Cardiac muscle cell (in vitro differentiated cells and primary cell): ENCODE results near the gene MME. TPM values are rescaled to one million over a fixed set of nuclear protein-coding genes. Genes with fewer than 3 reads are reported as not detected.
"Not testable (repeated sequence)": the region's sequence is repeated elsewhere in the genome, so short reads cannot be mapped to it uniquely, and the experiment has no call there.

ENCODE experiments used
- DNase-seq, 2 donors: peaks; one replicate each; pipeline versions ENCODE4 v3.0.0 to v3.0.0-alpha.2; 2010 to 2017; ENCODE audit warnings: low read depth in 1 of 2, low spot score in 1 of 2
- H3K27ac ChIP-seq: fragments of 200-600 bp; sonication (generic); 2 replicates; pipeline ENCODE4 v1.5.1; 2016
- H3K27me3 ChIP-seq: fragments of 200-600 bp; sonication (generic); 2 replicates; pipeline ENCODE4 v1.6.0; 2016; ENCODE audit warnings: control low read depth
- H3K36me3 ChIP-seq: fragments of 200-600 bp; sonication (generic); 2 replicates; pipeline ENCODE4 v1.5.1; 2016; ENCODE audit warnings: control low read depth
- H3K4me1 ChIP-seq: fragments of 200-600 bp; sonication (generic); 2 replicates; pipeline ENCODE4 v1.8.1; 2017; ENCODE audit warnings: low read depth, mild to moderate bottlenecking, mixed run types
- H3K4me3 ChIP-seq: fragments of 200-600 bp; sonication (generic); 2 replicates; pipeline ENCODE4 v1.5.1; 2016; ENCODE audit warnings: mild to moderate bottlenecking
- H3K9me3 ChIP-seq: fragments of 200-600 bp; sonication (generic); 2 replicates; pipeline ENCODE4 v1.5.1; 2017; ENCODE audit warnings: low read depth, mild to moderate bottlenecking, control low read depth
- polyA plus RNA-seq: library from polyadenylated mRNA; unstranded; fragments of >200 nt; fragmentation: Nextera tagmentation; extraction: Ambion mirVana; gene quantifications from 2 replicates; pipeline ENCODE4 v1.2.1, GENCODE V29; 2016
- total RNA-seq: library from RNA; depleted of rRNA; stranded (reverse); fragments of >200 nt; gene quantifications from 2 replicates; pipeline ENCODE4 v1.2.3, GENCODE V29; 2016
- TF ChIP-seq, protein P1 (sequence below): IDR thresholded peaks from 2 replicates; pipeline ENCODE4 v1.5.1; 2012; ENCODE audit warnings: low read depth, mild to moderate bottlenecking, low read length

Gene MME
- total and polyA plus RNA-seq, 2 experiments from 2014 or later = 1.0 to 2.4 TPM

DNA sequence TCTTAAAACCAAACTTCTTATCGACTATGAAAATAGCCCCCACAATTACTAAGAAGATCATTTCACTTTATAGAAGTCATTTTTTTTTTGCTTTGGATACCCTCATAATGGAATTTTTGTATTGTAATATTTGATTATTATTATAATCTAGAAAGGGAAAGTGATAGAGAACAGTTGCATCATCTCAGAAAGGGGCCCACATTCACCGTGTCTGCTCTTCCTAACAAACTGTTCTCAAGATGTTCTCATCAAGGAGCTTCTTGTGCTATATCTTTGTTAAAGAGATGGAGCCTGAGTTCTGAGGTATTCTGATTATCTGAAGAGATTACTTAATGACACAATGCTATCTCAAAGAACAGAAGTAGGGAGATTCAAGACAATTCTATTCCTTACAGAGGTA lies 49.3 kb downstream of the MME start:
- no peaks in the 10 kb centered on the region for H3K27me3 ChIP-seq
- TF ChIP-seq, protein P1, sequence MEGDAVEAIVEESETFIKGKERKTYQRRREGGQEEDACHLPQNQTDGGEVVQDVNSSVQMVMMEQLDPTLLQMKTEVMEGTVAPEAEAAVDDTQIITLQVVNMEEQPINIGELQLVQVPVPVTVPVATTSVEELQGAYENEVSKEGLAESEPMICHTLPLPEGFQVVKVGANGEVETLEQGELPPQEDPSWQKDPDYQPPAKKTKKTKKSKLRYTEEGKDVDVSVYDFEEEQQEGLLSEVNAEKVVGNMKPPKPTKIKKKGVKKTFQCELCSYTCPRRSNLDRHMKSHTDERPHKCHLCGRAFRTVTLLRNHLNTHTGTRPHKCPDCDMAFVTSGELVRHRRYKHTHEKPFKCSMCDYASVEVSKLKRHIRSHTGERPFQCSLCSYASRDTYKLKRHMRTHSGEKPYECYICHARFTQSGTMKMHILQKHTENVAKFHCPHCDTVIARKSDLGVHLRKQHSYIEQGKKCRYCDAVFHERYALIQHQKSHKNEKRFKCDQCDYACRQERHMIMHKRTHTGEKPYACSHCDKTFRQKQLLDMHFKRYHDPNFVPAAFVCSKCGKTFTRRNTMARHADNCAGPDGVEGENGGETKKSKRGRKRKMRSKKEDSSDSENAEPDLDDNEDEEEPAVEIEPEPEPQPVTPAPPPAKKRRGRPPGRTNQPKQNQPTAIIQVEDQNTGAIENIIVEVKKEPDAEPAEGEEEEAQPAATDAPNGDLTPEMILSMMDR = no peak
- peaks cover 5% of the 10 kb centered on the region for H3K4me1 ChIP-seq
- no peaks in the 10 kb centered on the region for H3K36me3 ChIP-seq
- no peak for DNase-seq
- H3K9me3 ChIP-seq = no peaks in the 10 kb centered on the region
- no peak overlapping the region for H3K4me3 ChIP-seq
- no peak overlapping the region for H3K27ac ChIP-seq

GRCh38 chr3:155130001-155130400 lies 49.9 kb downstream of the MME start:
- DNase-seq = no peak
- H3K36me3 ChIP-seq = no peaks in the 10 kb centered on the region
- H3K4me3 ChIP-seq = no peak overlapping the region
- TF ChIP-seq, protein P1 = no peak
- H3K4me1 ChIP-seq = peaks cover 5% of the 10 kb centered on the region
- no peaks in the 10 kb centered on the region for H3K9me3 ChIP-seq
- no peak overlapping the region for H3K27ac ChIP-seq
- no peaks in the 10 kb centered on the region for H3K27me3 ChIP-seq

DNA sequence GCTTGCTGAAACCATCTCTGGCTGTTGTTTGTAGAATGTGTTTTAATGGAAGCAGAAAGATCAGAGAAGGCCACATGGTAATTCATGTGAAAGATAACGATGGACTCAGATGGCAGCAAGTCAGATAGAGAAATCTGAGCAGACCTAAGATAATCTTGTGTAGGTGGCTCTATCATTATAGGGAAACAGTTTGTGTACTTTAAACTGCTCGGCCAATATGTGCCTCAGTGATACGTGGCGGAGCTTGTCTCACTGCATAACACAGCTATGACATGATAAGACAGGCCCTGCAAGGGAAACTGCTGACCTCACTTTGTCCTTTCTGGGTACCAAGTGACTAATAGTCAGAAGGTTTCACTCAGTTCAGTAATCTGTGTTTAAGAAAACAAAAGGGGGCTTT lies 51.0 kb downstream of the MME start:
- Histone ChIP-seq H3K4me1 (peaks cover 5% of the 10 kb centered on the region), H3K27me3 (no peaks in the 10 kb centered on the region), H3K27ac (no peak overlapping the region), H3K36me3 (no peaks in the 10 kb centered on the region), H3K4me3 (no peak overlapping the region), H3K9me3 (no peaks in the 10 kb centered on the region)
- DNase-seq = peak; percentile 10 to 67
- TF ChIP-seq, protein P1 = no peak

- not testable (repeated sequence) for H3K4me3 ChIP-seq, H3K36me3 ChIP-seq, H3K27me3 ChIP-seq, H3K9me3 ChIP-seq, H3K4me1 ChIP-seq, DNase-seq, H3K27ac ChIP-seq
These were observed 54.2 kb downstream of the MME start for GRCh38 chr3:155134311-155134710.

DNA sequence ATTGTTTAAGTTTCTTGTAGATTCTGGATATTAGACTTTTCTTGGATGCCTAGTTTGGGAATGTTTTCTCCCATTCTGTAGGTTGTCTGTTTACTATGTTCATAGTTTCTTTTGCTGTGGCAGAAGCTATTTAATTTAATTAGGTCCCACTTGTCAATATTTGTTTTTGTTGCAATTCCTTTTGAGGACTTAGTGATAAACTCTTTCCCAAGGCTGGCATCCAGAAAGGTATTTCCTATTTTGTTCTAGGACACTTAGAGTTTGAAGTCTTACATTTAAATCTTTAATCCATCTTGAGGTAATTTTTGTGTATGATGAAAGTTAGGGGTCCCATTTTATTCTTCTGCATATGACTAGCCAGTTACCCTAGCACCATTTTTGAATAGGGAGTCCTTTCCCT lies 54.9 kb downstream of the MME start:
- Histone ChIP-seq H3K4me1 (peaks cover 5% of the 10 kb centered on the region), H3K27me3 (no peaks in the 10 kb centered on the region), H3K9me3 (no peaks in the 10 kb centered on the region), H3K27ac (no peak overlapping the region), H3K36me3 (no peaks in the 10 kb centered on the region), H3K4me3 (no peak overlapping the region)
- DNase-seq = no peak
- TF ChIP-seq, protein P1 = no peak

- TF ChIP-seq, protein P1 = no peak
- Histone ChIP-seq H3K27ac (no peak overlapping the region), H3K36me3 (no peaks in the 10 kb centered on the region), H3K9me3 (no peaks in the 10 kb centered on the region), H3K27me3 (no peaks in the 10 kb centered on the region), H3K4me1 (no peaks in the 10 kb centered on the region), H3K4me3 (no peak overlapping the region)
- DNase-seq = no peak
These were observed 58.6 kb downstream of the MME start for GRCh38 chr3:155138677-155139076.
